Measurements from ENCODE around the gene RPL6.
A peak's percentile ranks its signal among the peaks of the same experiment; 100 is the strongest.
"Not testable (repeated sequence)": the region's sequence is repeated elsewhere in the genome, so short reads cannot be mapped to it uniquely, and the experiment has no call there.

The RPL6 gene

DNA sequence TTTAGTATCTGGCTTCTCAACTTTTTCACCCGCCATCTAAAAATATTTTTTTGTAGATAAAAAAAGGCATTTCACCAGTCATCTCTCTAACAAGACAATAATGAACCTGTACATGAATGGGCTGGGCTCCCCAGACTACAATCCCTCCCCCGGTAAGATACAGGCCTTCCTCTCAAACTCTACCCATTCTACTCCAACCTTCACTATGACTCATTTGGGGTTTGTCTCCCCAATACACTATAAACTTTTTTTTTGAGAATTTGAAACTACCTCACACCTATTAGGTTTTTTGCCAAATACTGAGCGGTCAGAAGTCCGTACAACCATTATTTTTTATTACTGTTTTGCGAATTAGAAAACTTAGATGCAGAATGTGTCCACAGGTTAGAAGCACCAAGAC lies 784 bp downstream of the RPL6 start:
- no peak for TF ChIP-seq BACH2 (CRISPR knock-in tag; IDR thresholded peaks at IDR 0.05; ENCODE audit: borderline replicate concordance)
- no peak for TF ChIP-seq ZNF8 (CRISPR knock-in tag; IDR thresholded peaks at IDR 0.05)
- TF ChIP-seq SNAI2 (CRISPR knock-in tag; IDR thresholded peaks at IDR 0.05): no peak
- no peak for TF ChIP-seq OSR1 (CRISPR knock-in tag; IDR thresholded peaks at IDR 0.05)
- TF ChIP-seq ZC3H10 (CRISPR knock-in tag; IDR thresholded peaks at IDR 0.05): no peak
- ATAC-seq: no peak

DNA sequence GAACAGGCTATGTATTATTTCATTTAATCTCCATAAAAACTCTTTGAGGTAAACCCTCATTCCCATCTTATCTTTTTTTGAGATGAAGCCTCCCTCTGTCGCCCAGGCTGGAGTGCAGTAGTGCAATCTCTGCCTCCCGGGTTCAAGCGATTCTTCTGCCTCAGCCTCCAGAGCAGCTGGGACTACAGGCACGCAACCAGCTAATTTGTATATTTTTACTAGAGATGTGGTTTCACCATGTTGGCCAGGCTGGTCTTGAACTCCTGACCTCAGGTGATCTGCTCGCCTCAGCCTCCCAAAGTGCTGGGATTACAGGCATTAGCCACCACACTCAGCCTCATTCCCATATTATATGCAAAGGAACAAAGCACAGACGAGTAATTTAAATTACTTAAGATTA lies 1.7 kb downstream of the RPL6 start:
- not testable (repeated sequence) for ATAC-seq

DNA sequence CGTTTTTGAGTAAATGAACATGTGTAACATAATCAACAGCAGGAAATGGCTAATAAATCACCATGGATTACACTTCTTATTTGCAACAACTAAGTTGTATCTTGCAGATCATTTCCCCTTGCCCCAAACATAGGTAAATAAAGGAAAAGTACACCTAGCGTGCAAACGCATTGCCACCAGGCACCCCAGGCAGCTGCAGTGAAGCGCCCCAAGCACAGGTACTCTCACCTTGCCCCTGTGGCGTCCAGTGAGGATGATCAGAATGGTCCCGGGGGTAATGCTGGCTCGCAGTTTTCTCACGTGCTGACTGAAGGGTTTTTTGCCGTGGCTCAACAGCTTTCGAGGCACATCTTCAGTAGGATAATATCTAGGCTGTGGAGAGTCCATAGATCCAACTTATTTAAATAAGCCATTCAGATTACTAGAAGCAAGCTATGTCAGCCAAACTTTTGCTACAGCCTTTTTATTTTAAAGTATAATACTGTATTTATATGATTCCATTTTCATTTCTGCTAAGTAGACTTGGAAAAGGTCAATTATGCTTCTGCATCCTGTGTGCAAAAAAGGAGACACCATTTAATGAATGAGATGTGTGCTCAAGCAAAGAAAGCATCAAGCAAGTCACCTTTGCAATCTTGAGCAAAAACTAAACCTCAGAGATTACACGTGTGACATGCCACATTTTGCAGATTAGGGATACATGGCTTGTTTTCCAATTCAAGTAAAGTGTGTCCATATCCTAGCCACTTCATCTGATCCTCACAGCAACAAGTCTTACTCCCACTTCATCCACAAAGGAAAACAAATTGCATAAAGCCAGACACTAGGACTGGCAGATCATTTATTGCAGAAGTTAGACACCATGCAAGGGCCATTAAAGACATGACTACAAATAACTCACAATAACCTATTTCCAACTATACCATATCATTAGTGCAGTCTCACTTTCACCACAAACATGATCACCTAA lies 2.6 kb downstream of the RPL6 start:
- TF ChIP-seq CSDC2 (CRISPR knock-in tag; IDR thresholded peaks at IDR 0.05) (no peak), GLIS3 (CRISPR knock-in tag; IDR thresholded peaks at IDR 0.05) (no peak), TOX (CRISPR knock-in tag; IDR thresholded peaks at IDR 0.05; ENCODE audit: borderline replicate concordance) (no peak), ZNF70 (CRISPR knock-in tag; IDR thresholded peaks at IDR 0.05) (no peak), ZNF8 (CRISPR knock-in tag; IDR thresholded peaks at IDR 0.05) (no peak), ARNTL (CRISPR knock-in tag; IDR thresholded peaks at IDR 0.05; ENCODE audit: borderline replicate concordance, low read depth) (no peak), ISL1 (CRISPR knock-in tag; IDR thresholded peaks at IDR 0.05) (no peak)
- no peak for ATAC-seq

DNA sequence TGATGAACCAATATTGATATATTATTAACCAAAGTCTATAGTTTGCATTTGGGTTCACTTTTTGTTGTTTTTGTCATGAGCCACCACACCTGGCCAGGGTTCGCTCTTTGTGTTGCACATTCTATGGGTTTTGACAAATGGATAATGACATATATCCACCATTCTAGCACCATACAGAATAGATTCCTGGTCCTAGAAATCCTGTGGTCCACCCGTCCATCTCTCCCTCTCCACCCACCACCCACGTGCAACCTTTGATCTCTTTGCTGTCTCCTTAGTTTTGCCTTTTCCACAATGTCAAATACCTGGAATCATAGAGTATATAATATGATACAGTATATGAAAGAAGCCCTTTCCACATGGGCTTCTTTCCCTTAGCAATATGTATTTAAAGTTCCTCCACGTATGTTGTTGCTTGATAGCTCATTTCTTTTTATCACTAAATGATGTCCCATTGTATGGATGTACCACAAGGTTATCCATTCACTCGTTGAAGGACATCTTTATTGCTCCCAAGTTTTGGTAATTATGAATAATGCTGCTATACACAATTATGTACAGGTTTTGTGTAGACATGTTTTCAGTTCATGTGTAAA lies 7.4 kb downstream of the RPL6 start:
- peak; percentile 30 for ATAC-seq

DNA sequence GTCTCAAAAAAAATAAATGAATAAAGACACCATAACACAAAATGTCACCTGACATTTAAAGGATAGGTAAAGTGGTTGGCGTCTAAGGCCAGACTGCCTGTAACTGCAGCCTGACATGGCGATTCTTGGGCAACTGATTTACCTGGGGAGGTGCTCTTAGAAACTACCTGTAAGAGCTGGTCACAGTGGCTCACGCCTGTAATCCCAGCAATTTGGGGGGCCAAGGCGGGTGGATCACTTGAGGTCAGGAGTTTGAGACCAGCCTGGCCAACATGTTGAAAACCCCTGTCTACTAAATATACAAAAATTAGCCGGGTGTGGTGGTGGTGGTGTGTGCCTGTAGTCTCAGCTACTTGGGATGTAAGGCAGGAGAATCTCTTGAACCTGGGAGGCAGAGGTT lies 8.4 kb downstream of the RPL6 start:
- no peak for ATAC-seq
- TF ChIP-seq ESRRG (CRISPR knock-in tag; IDR thresholded peaks at IDR 0.05) (no peak), ISL1 (CRISPR knock-in tag; IDR thresholded peaks at IDR 0.05) (no peak), OSR1 (CRISPR knock-in tag; IDR thresholded peaks at IDR 0.05) (no peak), GLIS3 (CRISPR knock-in tag; IDR thresholded peaks at IDR 0.05) (no peak), ARNTL (CRISPR knock-in tag; IDR thresholded peaks at IDR 0.05; ENCODE audit: borderline replicate concordance, low read depth) (no peak), ZC3H10 (CRISPR knock-in tag; IDR thresholded peaks at IDR 0.05) (no peak), RARB (CRISPR knock-in tag; IDR thresholded peaks at IDR 0.05) (no peak), SNAI2 (CRISPR knock-in tag; IDR thresholded peaks at IDR 0.05) (no peak), ZNF8 (CRISPR knock-in tag; IDR thresholded peaks at IDR 0.05) (no peak), ZFP3 (CRISPR knock-in tag; IDR thresholded peaks at IDR 0.05) (no peak), CSDC2 (CRISPR knock-in tag; IDR thresholded peaks at IDR 0.05) (no peak), PPARA (CRISPR knock-in tag; IDR thresholded peaks at IDR 0.05; ENCODE audit: borderline replicate concordance) (no peak)
- TF ChIP-seq, protein P1, sequence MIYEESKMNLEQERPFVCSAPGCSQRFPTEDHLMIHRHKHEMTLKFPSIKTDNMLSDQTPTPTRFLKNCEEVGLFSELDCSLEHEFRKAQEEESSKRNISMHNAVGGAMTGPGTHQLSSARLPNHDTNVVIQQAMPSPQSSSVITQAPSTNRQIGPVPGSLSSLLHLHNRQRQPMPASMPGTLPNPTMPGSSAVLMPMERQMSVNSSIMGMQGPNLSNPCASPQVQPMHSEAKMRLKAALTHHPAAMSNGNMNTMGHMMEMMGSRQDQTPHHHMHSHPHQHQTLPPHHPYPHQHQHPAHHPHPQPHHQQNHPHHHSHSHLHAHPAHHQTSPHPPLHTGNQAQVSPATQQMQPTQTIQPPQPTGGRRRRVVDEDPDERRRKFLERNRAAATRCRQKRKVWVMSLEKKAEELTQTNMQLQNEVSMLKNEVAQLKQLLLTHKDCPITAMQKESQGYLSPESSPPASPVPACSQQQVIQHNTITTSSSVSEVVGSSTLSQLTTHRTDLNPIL (CRISPR knock-in tag; IDR thresholded peaks at IDR 0.05; ENCODE audit: low read depth): no peak
- TF ChIP-seq, protein P2, sequence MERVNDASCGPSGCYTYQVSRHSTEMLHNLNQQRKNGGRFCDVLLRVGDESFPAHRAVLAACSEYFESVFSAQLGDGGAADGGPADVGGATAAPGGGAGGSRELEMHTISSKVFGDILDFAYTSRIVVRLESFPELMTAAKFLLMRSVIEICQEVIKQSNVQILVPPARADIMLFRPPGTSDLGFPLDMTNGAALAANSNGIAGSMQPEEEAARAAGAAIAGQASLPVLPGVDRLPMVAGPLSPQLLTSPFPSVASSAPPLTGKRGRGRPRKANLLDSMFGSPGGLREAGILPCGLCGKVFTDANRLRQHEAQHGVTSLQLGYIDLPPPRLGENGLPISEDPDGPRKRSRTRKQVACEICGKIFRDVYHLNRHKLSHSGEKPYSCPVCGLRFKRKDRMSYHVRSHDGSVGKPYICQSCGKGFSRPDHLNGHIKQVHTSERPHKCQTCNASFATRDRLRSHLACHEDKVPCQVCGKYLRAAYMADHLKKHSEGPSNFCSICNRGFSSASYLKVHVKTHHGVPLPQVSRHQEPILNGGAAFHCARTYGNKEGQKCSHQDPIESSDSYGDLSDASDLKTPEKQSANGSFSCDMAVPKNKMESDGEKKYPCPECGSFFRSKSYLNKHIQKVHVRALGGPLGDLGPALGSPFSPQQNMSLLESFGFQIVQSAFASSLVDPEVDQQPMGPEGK (CRISPR knock-in tag; IDR thresholded peaks at IDR 0.05; ENCODE audit: borderline replicate concordance): no peak
- TF ChIP-seq, protein P3, sequence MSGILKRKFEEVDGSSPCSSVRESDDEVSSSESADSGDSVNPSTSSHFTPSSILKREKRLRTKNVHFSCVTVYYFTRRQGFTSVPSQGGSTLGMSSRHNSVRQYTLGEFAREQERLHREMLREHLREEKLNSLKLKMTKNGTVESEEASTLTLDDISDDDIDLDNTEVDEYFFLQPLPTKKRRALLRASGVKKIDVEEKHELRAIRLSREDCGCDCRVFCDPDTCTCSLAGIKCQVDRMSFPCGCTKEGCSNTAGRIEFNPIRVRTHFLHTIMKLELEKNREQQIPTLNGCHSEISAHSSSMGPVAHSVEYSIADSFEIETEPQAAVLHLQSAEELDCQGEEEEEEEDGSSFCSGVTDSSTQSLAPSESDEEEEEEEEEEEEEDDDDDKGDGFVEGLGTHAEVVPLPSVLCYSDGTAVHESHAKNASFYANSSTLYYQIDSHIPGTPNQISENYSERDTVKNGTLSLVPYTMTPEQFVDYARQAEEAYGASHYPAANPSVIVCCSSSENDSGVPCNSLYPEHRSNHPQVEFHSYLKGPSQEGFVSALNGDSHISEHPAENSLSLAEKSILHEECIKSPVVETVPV (CRISPR knock-in tag; IDR thresholded peaks at IDR 0.05): no peak
- TF ChIP-seq, protein P4, sequence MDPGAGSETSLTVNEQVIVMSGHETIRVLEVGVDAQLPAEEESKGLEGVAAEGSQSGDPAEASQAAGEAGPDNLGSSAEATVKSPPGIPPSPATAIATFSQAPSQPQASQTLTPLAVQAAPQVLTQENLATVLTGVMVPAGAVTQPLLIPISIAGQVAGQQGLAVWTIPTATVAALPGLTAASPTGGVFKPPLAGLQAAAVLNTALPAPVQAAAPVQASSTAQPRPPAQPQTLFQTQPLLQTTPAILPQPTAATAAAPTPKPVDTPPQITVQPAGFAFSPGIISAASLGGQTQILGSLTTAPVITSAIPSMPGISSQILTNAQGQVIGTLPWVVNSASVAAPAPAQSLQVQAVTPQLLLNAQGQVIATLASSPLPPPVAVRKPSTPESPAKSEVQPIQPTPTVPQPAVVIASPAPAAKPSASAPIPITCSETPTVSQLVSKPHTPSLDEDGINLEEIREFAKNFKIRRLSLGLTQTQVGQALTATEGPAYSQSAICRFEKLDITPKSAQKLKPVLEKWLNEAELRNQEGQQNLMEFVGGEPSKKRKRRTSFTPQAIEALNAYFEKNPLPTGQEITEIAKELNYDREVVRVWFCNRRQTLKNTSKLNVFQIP (CRISPR knock-in tag; IDR thresholded peaks at IDR 0.05; ENCODE audit: borderline replicate concordance, low read depth): no peak

More for the DNA sequence above, 7.4 kb downstream of the RPL6 start:
- TF ChIP-seq, protein P1 (CRISPR knock-in tag; IDR thresholded peaks at IDR 0.05; ENCODE audit: low read depth): no peak
- peak; percentile 67; the same call in 1 of the 2 replicates for TF ChIP-seq ZNF8 (CRISPR knock-in tag; IDR thresholded peaks at IDR 0.05)

Measured in SK-N-SH treated with all-trans-retinoic acid at 6 μM for 48 hours (cell line).